ENCODE measurements around the gene GALNT9.

The GALNT9 gene

DNA sequence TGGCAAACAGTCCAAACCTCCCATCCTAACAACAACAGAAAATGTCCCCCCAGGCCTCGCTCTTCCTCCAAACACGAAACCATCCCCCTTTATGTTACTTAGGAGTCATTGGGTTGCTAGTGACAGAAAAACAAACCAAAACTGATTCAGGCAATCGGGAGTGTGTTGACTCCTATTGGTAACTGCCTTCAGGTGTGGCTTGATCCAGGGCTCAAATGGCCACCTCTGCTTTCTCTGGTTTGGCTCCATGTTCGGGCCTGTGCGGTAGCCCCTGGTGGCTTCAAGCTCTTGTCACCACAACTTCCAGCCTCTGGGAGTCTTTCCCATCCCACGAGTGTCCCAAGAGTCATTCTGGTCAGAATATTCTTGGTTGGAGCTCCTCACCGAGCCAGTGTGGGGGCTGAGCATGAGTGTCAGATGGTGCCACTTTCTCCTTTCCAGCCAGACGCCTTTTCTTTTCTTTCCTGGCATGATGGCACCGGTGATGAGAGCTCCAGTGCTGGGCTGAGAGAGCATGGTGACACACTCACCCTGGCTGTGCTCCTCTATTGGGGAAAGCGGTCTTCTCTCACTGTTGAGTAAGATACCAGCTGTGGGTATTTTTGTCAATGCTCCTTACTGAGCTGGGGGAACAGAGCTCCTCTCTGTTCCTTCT lies 146.6 kb downstream of the GALNT9 start:
- TF ChIP-seq CREB5 (CRISPR knock-in tag; IDR thresholded peaks at IDR 0.05; ENCODE audit: low read depth) (no peak), TCF4 (CRISPR knock-in tag; IDR thresholded peaks at IDR 0.05; ENCODE audit: borderline replicate concordance) (no peak), BACH2 (CRISPR knock-in tag; IDR thresholded peaks at IDR 0.05; ENCODE audit: borderline replicate concordance) (no peak), CSDC2 (CRISPR knock-in tag; IDR thresholded peaks at IDR 0.05) (no peak), SNAI2 (CRISPR knock-in tag; IDR thresholded peaks at IDR 0.05) (no peak), PATZ1 (CRISPR knock-in tag; IDR thresholded peaks at IDR 0.05; ENCODE audit: borderline replicate concordance) (no peak), ZNF70 (CRISPR knock-in tag; IDR thresholded peaks at IDR 0.05) (no peak), TOX (CRISPR knock-in tag; IDR thresholded peaks at IDR 0.05; ENCODE audit: borderline replicate concordance) (no peak), ZNF8 (CRISPR knock-in tag; IDR thresholded peaks at IDR 0.05) (no peak), RARB (CRISPR knock-in tag; IDR thresholded peaks at IDR 0.05) (no peak), ZC3H10 (CRISPR knock-in tag; IDR thresholded peaks at IDR 0.05) (no peak), ESRRG (CRISPR knock-in tag; IDR thresholded peaks at IDR 0.05) (no peak), OSR1 (CRISPR knock-in tag; IDR thresholded peaks at IDR 0.05) (no peak), ARNTL (CRISPR knock-in tag; IDR thresholded peaks at IDR 0.05; ENCODE audit: borderline replicate concordance, low read depth) (no peak), ZFP30 (CRISPR knock-in tag; IDR thresholded peaks at IDR 0.05) (no peak)
- TF ChIP-seq, protein P1, sequence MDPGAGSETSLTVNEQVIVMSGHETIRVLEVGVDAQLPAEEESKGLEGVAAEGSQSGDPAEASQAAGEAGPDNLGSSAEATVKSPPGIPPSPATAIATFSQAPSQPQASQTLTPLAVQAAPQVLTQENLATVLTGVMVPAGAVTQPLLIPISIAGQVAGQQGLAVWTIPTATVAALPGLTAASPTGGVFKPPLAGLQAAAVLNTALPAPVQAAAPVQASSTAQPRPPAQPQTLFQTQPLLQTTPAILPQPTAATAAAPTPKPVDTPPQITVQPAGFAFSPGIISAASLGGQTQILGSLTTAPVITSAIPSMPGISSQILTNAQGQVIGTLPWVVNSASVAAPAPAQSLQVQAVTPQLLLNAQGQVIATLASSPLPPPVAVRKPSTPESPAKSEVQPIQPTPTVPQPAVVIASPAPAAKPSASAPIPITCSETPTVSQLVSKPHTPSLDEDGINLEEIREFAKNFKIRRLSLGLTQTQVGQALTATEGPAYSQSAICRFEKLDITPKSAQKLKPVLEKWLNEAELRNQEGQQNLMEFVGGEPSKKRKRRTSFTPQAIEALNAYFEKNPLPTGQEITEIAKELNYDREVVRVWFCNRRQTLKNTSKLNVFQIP (CRISPR knock-in tag; IDR thresholded peaks at IDR 0.05; ENCODE audit: borderline replicate concordance, low read depth) = no peak
- ATAC-seq = no peak

DNA sequence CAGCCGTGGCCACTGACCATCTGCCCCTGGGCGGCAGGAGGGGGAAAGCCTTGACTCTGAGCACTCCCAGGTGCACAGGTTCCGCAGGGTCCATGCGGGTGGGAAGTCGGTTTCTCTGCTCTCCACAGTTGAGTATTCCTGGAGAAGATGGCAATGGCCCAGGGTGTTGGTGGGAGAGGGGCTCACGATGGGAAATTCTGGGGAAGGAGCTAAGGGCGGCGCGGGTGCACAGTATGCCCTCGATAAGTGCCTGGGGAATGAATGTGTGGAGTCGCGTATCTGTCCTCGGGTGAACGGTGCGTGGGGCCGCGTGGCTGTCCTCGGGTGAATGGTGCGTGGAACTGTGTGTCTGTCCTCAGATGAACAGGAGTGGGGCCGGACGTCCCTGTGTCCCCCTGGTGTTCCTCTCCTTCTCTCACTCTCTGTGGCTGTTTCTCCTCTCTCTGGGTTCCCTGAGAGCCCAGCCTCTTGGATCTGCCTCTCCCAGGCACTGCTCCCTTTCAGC lies 147.1 kb downstream of the GALNT9 start:
- ATAC-seq = no peak
- no peak for TF ChIP-seq CSDC2 (CRISPR knock-in tag; IDR thresholded peaks at IDR 0.05)
- no peak for TF ChIP-seq ARNTL (CRISPR knock-in tag; IDR thresholded peaks at IDR 0.05; ENCODE audit: borderline replicate concordance, low read depth)
- no peak for TF ChIP-seq TCF4 (CRISPR knock-in tag; IDR thresholded peaks at IDR 0.05; ENCODE audit: borderline replicate concordance)
- TF ChIP-seq, protein P1 (CRISPR knock-in tag; IDR thresholded peaks at IDR 0.05; ENCODE audit: borderline replicate concordance, low read depth) = no peak

GRCh38 chr12:132181570-132182200 lies 147.7 kb downstream of the GALNT9 start:
- ATAC-seq = no peak
- no peak for TF ChIP-seq TOX (CRISPR knock-in tag; IDR thresholded peaks at IDR 0.05; ENCODE audit: borderline replicate concordance)
- no peak for TF ChIP-seq ZFP30 (CRISPR knock-in tag; IDR thresholded peaks at IDR 0.05)
- no peak for TF ChIP-seq PPARA (CRISPR knock-in tag; IDR thresholded peaks at IDR 0.05; ENCODE audit: borderline replicate concordance)
- no peak for TF ChIP-seq ESRRG (CRISPR knock-in tag; IDR thresholded peaks at IDR 0.05)
- TF ChIP-seq ZC3H10 (CRISPR knock-in tag; IDR thresholded peaks at IDR 0.05) = no peak
- TF ChIP-seq, protein P1 (CRISPR knock-in tag; IDR thresholded peaks at IDR 0.05; ENCODE audit: borderline replicate concordance, low read depth) = no peak
- TF ChIP-seq PATZ1 (CRISPR knock-in tag; IDR thresholded peaks at IDR 0.05; ENCODE audit: borderline replicate concordance) = no peak
- no peak for TF ChIP-seq CSRNP3 (CRISPR knock-in tag; IDR thresholded peaks at IDR 0.05)
- no peak for TF ChIP-seq ZFP3 (CRISPR knock-in tag; IDR thresholded peaks at IDR 0.05)
- no peak for TF ChIP-seq RARB (CRISPR knock-in tag; IDR thresholded peaks at IDR 0.05)
- TF ChIP-seq ZNF70 (CRISPR knock-in tag; IDR thresholded peaks at IDR 0.05) = no peak
- no peak for TF ChIP-seq TCF4 (CRISPR knock-in tag; IDR thresholded peaks at IDR 0.05; ENCODE audit: borderline replicate concordance)
- no peak for TF ChIP-seq ISL1 (CRISPR knock-in tag; IDR thresholded peaks at IDR 0.05)
- no peak for TF ChIP-seq GLIS3 (CRISPR knock-in tag; IDR thresholded peaks at IDR 0.05)
- TF ChIP-seq CREB5 (CRISPR knock-in tag; IDR thresholded peaks at IDR 0.05; ENCODE audit: low read depth) = no peak
- no peak for TF ChIP-seq ZNF8 (CRISPR knock-in tag; IDR thresholded peaks at IDR 0.05)
